Fibroblast of skin of abdomen (primary cell): ENCODE measurements around the gene USP24.
"Not testable (repeated sequence)": the region's sequence is repeated elsewhere in the genome, so short reads cannot be mapped to it uniquely, and the experiment has no call there.

Source experiments
- DNase-seq: peaks from one replicate; pipeline ENCODE4 v3.0.0-alpha.2; 2013

USP24 gene

GRCh38 chr1:55026682-55027081 lies 188.5 kb downstream of the USP24 start:
- DNase-seq = not testable (repeated sequence)

- DNase-seq = not testable (repeated sequence)
Observed at GRCh38 chr1:55024163-55024562, 191.0 kb downstream of the USP24 start.

GRCh38 chr1:55021942-55022546 lies 193.1 kb downstream of the USP24 start:
- peak; percentile 83 for DNase-seq

GRCh38 chr1:55018395-55018794 lies 196.8 kb downstream of the USP24 start:
- DNase-seq = no peak
